GM12892 (cell line): ENCODE measurements around the gene LHFPL2.

Source experiments
- POLR2A ChIP-seq: IDR thresholded peaks from 2 replicates; pipeline ENCODE4 v1.6.1; 2011; ENCODE audit warnings: low read depth, low read length, control low read depth
- POLR2AphosphoS5 ChIP-seq: IDR thresholded peaks from 2 replicates; pipeline ENCODE4 v1.6.1; 2011; ENCODE audit warnings: low read depth, low read length, control low read depth
- TAF1 ChIP-seq: IDR thresholded peaks from 2 replicates; pipeline ENCODE4 v1.6.1; 2011; ENCODE audit warnings: low read depth, mild to moderate bottlenecking, control low read depth, low read length, borderline replicate concordance

- TF ChIP-seq POLR2A (no peak), POLR2AphosphoS5 (no peak), TAF1 (no peak)
Measured at GRCh38 chr5:78621291-78621738, 27.3 kb downstream of the LHFPL2 start.
